ACHN (cell line): ENCODE results near the gene SNX14.
"Not testable (repeated sequence)": the region's sequence is repeated elsewhere in the genome, so short reads cannot be mapped to it uniquely, and the experiment has no call there.

ENCODE experiments used
- DNase-seq: peaks from one replicate; pipeline ENCODE4 v3.0.0-alpha.2; 2015
- in situ Hi-C: cut with HindIII; loops from 2 replicates; pipeline ENCODE4 v1.10.0; 2017; ENCODE audit warnings: low sequenced_read_pairs, low pct_ligation_motif_present, low pct_unique_long_range_greater_than_20kb

SNX14 gene

DNA sequence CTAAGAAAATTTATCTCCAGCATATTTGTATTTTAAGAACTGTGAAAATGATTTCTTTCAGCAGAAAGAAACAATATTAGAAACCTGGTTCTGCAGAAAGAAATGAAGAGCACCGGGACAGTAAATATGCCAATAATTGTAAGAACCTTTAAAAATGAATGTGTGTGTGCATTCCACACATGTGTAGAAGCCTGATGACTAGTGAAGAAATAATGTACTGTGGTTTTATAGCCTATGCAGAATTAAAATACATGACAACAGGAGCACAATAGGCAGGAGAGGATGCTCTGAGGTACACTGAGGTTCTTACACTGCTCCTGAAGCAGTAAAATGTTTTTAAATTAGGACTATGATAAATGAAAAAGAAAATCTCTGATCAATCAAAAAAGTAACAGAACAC is 48.9 kb downstream of the SNX14 start:
- in situ Hi-C loops: no loop called here
- no peak for DNase-seq

- in situ Hi-C loops: no loop called here
- DNase-seq: peak; percentile 14
Observed at GRCh38 chr6:85537055-85537494, 56.6 kb downstream of the SNX14 start.

DNA sequence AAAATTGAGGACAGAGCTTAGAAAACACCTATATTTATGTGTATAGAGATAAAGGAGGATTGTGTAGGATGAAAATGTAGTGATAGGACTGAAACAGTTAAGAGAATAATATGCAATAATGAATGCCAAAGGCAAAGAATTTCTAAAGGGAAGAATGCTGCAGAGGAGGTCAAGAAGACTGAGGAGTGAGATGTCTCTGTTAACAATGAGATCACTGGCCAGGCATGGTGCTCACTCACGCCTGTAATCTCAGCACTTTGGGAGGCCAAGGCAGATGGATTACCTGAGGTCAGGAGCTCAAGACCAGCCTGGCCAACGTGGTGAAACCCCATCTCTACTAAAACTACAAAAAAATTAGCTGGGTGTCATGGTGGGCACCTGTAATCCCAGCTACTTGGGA is 69.4 kb downstream of the SNX14 start:
- in situ Hi-C loops: not testable (repeated sequence)

DNA sequence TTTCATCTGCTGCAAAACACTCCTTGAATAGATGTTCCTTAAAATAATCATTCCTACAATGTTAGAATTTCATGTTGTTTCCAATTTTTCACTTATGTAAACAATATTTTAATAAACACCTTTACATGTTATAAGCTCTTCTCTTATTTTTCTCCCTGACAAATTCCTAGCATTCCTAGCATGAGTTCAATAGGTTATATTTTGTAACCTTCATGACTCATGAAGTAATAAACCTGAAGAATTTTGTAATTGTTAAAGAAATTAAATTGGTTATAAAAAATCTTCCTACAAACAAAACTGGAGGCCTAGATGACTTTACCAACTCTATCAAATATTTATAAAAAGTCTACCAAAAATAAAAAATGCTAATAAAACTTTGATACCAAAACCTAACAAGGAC is 77.5 kb downstream of the SNX14 start:
- in situ Hi-C loops: no loop called here
- peak; percentile 43 for DNase-seq

More for the DNA sequence above, 69.4 kb downstream of the SNX14 start:
- not testable (repeated sequence) for DNase-seq

DNA sequence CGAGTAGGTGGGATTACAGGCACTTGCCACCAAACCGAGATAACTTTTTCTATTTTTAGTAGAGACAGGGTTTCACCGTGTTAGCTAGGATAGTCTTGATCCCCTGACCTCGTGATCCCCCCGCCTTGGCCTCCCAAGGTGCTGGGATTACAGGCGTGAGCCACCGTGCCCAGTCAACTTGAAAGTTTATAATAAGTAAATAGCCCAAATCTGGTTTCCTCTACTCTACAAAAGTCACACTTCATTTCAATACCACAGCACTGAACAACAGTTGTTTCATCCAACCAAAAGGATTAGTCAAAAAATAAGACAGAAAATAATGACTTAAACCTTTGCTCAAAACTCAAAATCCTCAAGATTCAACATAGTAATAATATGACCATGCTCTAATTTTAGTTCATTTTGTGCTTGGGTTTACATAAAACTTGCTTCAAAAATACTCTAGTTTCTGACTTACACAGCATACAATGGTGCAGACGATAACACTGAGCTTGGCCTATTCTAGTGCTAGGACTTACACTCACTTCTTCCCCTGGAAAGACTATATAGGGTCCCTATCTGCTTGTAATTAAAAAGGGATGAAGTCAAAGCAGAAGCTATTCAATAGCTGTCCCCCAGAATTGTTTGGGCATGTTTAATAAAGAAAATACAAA is 87.1 kb downstream of the SNX14 start:
- in situ Hi-C loops: no loop called here
- DNase-seq: no peak

DNA sequence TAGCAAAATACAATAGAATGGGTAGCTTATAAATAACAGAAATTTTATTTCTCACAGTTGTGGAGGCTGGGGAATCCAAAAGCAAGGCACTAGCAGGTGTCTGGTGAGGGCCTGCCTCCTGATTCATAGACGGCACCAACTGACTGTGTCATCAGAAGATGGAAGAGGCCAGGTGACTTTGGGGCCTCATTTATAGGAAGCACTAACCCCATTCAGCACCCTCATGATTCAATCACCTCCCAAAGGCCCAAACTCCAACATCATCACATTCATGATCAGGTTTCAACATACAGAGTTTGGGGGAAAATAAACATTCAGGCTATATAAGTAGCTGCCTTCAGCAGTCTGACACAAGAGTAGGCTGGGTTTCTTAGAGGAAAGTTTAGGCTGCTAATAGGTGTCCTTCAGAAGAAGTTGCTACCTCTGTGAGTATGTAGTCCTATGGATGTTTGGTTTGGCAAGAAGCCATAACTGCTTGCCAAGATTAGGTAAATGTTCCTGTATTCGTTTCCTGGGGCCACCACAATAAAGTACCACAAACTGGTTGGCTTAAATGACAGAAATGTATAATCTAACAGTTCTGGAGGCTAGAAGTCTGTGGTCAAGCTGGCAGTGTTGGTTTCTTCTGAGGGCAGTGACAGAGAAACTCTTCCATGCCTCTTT is 94.9 kb downstream of the SNX14 start:
- in situ Hi-C loops: no loop called here
- DNase-seq: no peak

- in situ Hi-C loops: no loop called here
- no peak for DNase-seq
Observed at GRCh38 chr6:85496856-85497255, 96.8 kb downstream of the SNX14 start.

DNA sequence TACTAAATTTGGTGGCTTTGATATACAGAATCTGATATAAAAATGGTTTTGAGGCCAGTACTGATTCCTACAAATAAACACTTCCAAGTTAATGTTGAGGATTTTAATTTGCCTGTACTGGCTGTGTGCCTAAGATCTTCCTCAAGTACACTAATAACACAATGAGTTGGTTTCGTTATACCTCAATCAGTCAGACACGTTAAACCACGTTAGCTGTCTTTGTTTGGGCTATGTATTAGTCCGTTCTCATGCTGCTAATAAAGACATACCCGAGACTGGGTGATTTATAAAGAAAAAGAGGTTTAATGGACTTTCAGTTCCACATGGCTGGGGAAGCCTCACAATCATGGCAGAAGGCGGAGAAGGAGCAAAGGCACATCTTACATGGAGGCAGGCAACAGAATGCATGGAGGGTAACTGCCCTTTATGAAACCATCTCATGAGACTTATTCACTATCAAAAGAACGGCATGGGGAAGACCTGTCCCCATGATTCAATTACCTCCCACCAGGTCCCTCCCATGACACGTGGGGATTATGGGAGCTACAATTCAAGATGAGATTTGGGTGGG is 97.6 kb downstream of the SNX14 start:
- in situ Hi-C loops: no loop called here
- no peak for DNase-seq

GRCh38 chr6:85494547-85495536 is 98.8 kb downstream of the SNX14 start:
- in situ Hi-C loops: no loop called here
- no peak for DNase-seq

- in situ Hi-C loops: no loop called here
- no peak for DNase-seq
Observed at GRCh38 chr6:85493389-85493788, 100.3 kb downstream of the SNX14 start.

- DNase-seq: no peak
- in situ Hi-C loops: no loop called here
Observed at GRCh38 chr6:85490516-85491248, 103.0 kb downstream of the SNX14 start.

- in situ Hi-C loops: no loop called here
- DNase-seq: no peak
Observed at GRCh38 chr6:85484948-85485347, 108.7 kb downstream of the SNX14 start.

- no peak for DNase-seq
- in situ Hi-C loops: no loop called here
Observed at GRCh38 chr6:85483846-85484245, 109.8 kb downstream of the SNX14 start.

DNA sequence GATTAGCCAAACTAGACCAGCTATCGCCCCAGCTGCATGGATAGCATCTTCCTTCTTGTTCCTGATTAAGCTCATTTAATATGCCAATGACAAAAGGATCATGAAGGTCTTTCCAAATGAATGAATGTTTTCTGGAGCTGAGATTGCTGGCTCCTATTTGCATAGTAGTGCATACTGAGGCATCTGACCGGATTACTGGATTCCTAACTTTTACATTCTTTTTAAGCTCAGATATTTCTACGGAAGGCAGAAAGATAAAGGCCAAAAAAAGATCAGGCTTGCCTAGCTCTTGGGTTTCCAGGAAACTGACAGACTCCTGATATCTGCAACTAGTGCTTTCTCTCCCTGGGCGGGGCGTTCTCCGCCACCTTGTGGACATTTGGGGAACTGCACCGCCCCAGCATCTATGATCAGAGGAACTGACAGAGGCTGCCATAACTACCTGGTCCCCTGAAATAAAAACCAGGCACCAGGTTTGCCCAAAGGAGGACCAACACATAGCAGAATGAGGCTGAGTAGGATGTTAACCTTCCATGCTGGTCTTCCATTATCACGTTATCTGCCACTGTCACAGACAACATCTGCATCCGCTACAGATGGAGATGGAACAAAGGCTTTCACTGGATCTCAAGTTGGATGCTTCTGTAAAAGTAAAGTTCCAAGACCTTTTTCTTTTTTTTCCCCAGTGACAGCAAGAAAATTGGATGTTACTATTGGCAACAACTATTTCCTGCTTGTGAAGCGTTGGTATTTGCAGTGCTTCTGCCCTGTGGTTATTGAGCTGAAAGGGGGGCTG is 110.6 kb downstream of the SNX14 start:
- peak; percentile 69 for DNase-seq
- in situ Hi-C loops: no loop called here

DNA sequence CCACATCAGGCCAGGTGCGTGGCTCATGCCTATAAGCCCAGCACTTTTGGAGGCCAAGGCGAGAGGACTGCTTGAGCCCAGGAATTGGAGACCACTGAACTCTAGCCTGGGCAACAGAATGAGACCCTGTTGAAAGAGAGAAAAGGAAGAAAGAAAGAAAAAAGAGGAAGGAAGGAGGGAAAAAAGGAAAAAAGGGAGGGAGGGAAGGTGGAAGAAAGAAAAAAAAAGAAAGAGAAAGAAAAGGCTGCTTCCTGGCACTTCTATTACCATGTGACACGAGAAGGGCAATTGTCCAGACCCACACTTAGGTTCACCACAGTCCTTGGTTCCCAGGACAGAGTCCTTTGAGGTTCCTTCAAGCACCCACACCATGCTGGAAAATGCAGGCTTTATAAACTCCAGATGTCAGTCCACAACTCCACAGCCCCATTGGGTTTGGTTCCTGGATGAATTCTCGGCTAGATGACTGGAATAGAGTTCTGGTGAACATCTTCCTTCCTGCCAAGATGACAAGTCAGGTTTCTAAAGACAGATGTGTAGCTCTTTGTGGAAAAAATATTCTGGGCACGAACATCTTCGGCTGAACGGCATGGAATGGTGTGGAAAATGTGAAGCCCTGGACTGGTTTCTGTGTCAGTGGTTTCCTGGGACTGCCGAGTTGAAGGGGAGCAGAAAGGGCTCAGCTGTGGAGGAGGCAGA is 111.3 kb downstream of the SNX14 start:
- DNase-seq: no peak
- in situ Hi-C loops: no loop called here

GRCh38 chr6:85479208-85479607 is 114.5 kb downstream of the SNX14 start:
- in situ Hi-C loops: no loop called here
- no peak for DNase-seq

DNA sequence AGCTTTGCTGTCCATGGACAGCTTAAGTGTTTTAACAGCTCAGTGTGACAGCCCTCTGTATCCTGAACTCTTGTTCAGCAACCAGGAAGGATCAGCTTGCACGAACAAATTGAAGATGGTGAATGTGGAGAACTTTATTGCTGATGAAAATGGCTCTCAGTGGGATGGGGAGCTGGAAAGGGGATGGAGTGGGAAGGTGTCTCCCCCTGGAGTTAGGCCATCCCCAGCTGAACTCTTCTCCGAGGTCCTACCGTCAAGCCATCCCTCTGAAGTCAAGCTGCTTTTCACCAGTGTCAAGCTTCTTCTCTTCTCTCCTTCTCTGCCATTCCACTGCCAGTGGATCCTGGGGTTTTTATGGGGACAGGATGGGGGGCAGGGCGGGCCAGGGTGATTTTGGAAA is 117.1 kb downstream of the SNX14 start:
- in situ Hi-C loops: no loop called here
- DNase-seq: no peak
